CD4-positive, CD25-positive, alpha-beta regulatory T cell (primary cell): Measurements from ENCODE around the gene ISOC2. TPM values are rescaled to one million over a fixed set of nuclear protein-coding genes. Genes with fewer than 3 reads are reported as not detected.

ENCODE experiments used
- ATAC-seq, 2 donors: fragments of 150-1000 bp; cut with Tn5 transposase; one replicate each; pipeline ENCODE4 v1.10.0; 2021; ENCODE audit warnings: low read depth in 2 of 2, moderate number of reproducible peaks in 2 of 2, moderate library complexity in 1 of 2
- DNase-seq, 3 donors: peaks; one replicate each; pipeline versions ENCODE4 v3.0.0 to v3.0.0-alpha.2; 2012 to 2022; ENCODE audit warnings: mixed read lengths in 1 of 3
- H3K27ac ChIP-seq: one replicate; pipeline ENCODE4 v1.7.0; 2013; ENCODE audit warnings: mild to moderate bottlenecking, low read length; ENCODE audit not compliant: insufficient read depth, poor library complexity, severe bottlenecking
- H3K27me3 ChIP-seq: one replicate; pipeline ENCODE4 v1.7.0; 2013; ENCODE audit warnings: low read length; ENCODE audit not compliant: control insufficient read depth, insufficient read depth
- H3K36me3 ChIP-seq: one replicate; pipeline ENCODE4 v1.7.0; 2013; ENCODE audit warnings: mild to moderate bottlenecking, low read length, moderate library complexity; ENCODE audit not compliant: control insufficient read depth, insufficient read depth
- H3K4me1 ChIP-seq: 2 replicates; pipeline ENCODE4 v1.7.0; 2013; ENCODE audit warnings: mild to moderate bottlenecking, low read length; ENCODE audit not compliant: insufficient read depth, control insufficient read depth, poor library complexity, severe bottlenecking
- H3K4me3 ChIP-seq: one replicate; pipeline ENCODE4 v1.7.0; 2013; ENCODE audit warnings: low read depth, mild to moderate bottlenecking, low read length, moderate library complexity
- H3K9me3 ChIP-seq, 2 experiments: 1 replicate in 1 of 2; 2 replicates in 1 of 2; pipeline ENCODE4 v1.7.0; 2013; ENCODE audit warnings: low read length in 2 of 2, mild to moderate bottlenecking in 1 of 2, moderate library complexity in 1 of 2; ENCODE audit not compliant: control insufficient read depth in 2 of 2
- H3K27ac Mint-ChIP-seq, 3 donors: one replicate each; pipeline ENCODE4 v1.8.0; 2020 to 2022; ENCODE audit warnings: mild to moderate bottlenecking in 3 of 3, mixed read lengths in 3 of 3, moderate library complexity in 2 of 3
- H3K27me3 Mint-ChIP-seq: one replicate; pipeline ENCODE4 v1.8.0; 2022; ENCODE audit warnings: mild to moderate bottlenecking, mixed read lengths
- H3K36me3 Mint-ChIP-seq: one replicate; pipeline ENCODE4 v1.8.0; 2020; ENCODE audit warnings: mixed read lengths
- H3K4me1 Mint-ChIP-seq, 4 donors: one replicate each; pipeline ENCODE4 v1.8.0; 2020 to 2022; ENCODE audit warnings: mixed read lengths in 4 of 4, mild to moderate bottlenecking in 1 of 4
- H3K4me3 Mint-ChIP-seq, 4 donors: one replicate each; pipeline ENCODE4 v1.8.0; 2020 to 2022; ENCODE audit warnings: mild to moderate bottlenecking in 4 of 4, mixed read lengths in 4 of 4, moderate library complexity in 3 of 4
- H3K9me3 Mint-ChIP-seq, 7 donors: one replicate each; pipeline ENCODE4 v1.8.0; 2020 to 2022; ENCODE audit warnings: mixed read lengths in 7 of 7, mild to moderate bottlenecking in 3 of 7, moderate library complexity in 2 of 7
- polyA plus RNA-seq, 4 donors: library from polyadenylated mRNA; unstranded; fragments of 300-500 nt; fragmentation: Illumina TruSeq; gene quantifications; one replicate each; pipeline ENCODE4 v1.2.3, GENCODE V29; 2021
- total RNA-seq: library from RNA; stranded (reverse); gene quantifications from one replicate; pipeline ENCODE4 v1.2.3, GENCODE V29; 2022

The ISOC2 gene
- total and polyA plus RNA-seq, 5 donors from 2014 or later: 6.3 to 34.1 (median 24.9) TPM

DNA sequence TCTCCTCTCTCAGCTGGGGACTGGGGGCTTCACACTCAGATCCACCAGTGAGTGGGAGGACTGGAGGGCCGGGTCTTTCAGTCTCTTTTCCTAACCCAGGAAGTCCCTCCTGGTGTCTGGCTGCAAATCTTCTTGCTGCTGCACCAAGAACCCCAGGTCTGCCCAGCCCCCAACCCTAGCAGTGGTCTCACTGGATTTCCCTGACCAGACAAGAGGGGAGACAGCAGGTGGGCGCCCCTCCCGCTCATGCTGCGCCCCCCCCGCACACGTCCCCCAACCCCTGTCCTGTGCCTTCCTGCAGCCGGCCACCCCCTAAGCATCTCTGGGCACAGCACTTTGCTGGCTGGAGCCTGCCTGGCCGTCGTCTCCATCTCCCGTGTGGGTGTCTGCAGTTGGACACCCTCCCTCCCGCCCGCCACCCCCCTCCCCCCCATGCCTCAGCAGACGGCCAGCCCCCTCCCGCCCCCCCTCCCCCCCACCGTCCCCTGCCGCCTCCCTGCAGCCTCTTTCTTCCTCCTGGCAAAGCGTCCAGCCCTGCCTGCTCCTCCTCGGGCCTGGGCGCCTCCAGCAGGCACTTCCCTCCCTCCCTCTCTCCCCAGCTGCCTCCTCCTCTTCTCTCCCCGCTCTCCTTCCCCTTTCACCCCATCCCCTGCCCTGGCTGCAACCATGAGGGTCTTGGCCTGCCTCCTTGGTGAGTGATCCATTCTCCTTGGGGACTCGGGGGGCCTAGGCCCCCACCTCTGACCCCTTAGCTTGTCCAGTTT, 26.7 kb upstream of the ISOC2 start, which contains the start of gene SSC5D:
Gene SSC5D, plus strand, starts transcription at position 513 of the 764 bp plus-strand sequence. Its CDS starts 154 bp downstream, at position 667.
- no peaks in the 10 kb centered on the region for H3K9me3 Mint-ChIP-seq
- H3K27me3 Mint-ChIP-seq: no peaks in the 10 kb centered on the region
- Histone ChIP-seq H3K4me3 (no peak within 1 kb of the TSS), H3K27me3 (no peaks in the 10 kb centered on the region), H3K4me1 (peaks cover 21% of the 10 kb centered on the region), H3K36me3 (no peaks in the 10 kb centered on the region), H3K9me3 (no peaks in the 10 kb centered on the region), H3K27ac (no peak within 1 kb of the TSS)
- DNase-seq: no peak
- peak within 1 kb of the TSS in 3 of 4 donors; percentile 39 to 93 (median 56) for H3K4me3 Mint-ChIP-seq
- H3K27ac Mint-ChIP-seq: peak within 1 kb of the TSS in 2 of 3 donors; percentile 31 to 87
- peaks cover 0 to 8% (median 3%) of the 10 kb centered on the region in 4 donors for H3K4me1 Mint-ChIP-seq
- H3K36me3 Mint-ChIP-seq: no peaks in the 10 kb centered on the region
- no peak for ATAC-seq

DNA sequence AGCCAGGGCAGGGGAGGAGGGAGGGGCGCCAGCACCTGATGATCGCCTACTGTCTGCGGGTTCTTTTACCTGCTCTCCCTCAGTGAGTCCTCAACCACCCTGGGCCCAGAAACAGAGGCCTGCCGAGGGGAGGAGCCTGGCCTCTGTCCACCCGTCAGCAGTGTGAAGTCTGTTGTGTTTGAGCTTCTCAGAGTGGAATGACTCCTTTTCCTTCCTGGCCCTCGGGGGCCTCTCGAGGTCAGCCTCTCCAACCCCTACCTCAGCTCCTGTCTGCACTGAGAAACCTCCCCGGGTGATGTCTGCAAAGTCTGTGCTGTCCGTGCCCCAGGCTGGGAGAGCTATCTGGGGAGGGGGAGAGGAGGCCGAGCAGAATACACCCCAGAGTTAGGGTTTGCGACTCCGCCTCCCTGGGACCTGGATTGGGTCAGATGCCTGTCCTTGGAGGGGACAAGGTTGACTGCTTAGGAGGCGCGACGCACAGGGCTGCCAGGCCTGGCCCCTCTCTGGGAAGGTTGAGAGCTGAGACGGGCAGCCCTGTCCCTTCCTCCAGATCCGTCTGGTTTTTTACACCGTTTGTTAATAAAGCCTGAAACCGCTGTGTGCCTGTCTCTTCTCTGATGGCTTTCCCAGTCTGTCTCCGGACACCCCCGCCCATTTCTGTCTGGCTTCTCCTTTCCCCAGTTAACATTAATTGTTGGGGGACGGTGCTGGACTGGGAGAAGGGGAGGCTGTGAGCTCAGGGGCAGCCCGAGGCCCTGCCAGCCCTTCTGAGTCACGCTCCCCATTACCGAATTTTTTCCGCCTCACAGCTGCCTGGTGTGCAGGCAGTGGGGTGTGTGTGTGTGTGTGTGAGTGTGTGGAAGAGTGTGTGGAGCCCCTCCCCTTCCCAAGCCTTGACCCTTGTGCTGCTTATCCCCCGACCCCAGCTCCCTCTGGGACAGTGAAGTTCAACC, 25.8 kb upstream of the ISOC2 start:
- Mint-ChIP-seq H3K4me3 (peak overlapping the region; percentile 39 to 74 (median 51)), H3K27ac (peak overlapping the region in 2 of 3 donors; percentile 31 to 87), H3K36me3 (no peaks in the 10 kb centered on the region), H3K27me3 (no peaks in the 10 kb centered on the region), H3K9me3 (no peaks in the 10 kb centered on the region), H3K4me1 (peaks cover 0 to 8% (median 3%) of the 10 kb centered on the region in 4 donors)
- Histone ChIP-seq H3K9me3 (no peaks in the 10 kb centered on the region), H3K27me3 (no peaks in the 10 kb centered on the region), H3K36me3 (no peaks in the 10 kb centered on the region), H3K4me1 (peaks cover 21% of the 10 kb centered on the region), H3K4me3 (no peak overlapping the region), H3K27ac (no peak overlapping the region)
- DNase-seq (peak in 1 of 3 donors; percentile 18), ATAC-seq (peak in 1 of 2 donors; percentile 14)

DNA sequence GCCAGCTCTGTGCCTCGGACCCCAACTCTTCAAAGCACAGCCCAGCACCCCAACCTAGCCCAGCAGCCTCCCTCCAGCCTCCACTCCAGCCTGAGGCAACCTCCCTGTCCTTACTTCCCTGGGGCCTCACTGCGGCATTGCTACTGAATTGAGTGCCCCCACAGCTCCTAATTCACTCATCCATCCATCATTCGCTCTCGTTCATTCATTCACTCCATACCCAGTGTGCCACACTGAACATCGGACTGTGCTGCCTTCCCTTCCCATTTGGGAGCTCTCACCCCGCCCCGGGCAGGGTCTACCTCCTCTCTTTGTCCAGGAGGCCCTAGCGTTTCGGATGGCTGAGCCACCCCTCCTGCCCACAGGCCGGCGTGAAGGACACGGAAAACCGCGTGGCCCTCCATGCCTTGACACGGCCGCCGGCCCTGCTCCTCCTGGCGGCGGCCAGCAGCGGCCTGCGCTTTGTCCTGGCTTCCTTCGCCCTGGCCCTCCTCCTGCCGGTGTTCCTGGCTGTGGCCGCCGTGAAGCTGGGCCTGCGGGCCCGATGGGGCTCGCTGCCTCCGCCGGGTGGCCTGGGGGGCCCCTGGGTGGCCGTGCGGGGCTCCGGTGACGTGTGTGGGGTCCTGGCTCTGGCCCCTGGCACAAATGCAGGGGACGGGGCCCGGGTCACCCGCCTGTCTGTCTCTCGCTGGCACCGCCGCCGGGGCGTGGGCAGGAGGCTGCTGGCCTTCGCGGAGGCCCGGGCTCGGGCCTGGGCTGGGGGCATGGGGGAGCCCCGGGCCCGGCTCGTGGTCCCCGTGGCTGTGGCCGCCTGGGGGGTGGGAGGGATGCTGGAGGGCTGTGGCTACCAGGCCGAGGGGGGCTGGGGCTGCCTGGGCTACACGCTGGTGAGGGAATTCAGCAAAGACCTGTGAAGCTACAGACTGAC, 24.9 kb upstream of the ISOC2 start:
- Mint-ChIP-seq H3K36me3 (no peaks in the 10 kb centered on the region), H3K9me3 (no peaks in the 10 kb centered on the region), H3K27me3 (no peaks in the 10 kb centered on the region), H3K4me1 (peaks cover 0 to 8% (median 3%) of the 10 kb centered on the region in 4 donors), H3K27ac (peak overlapping the region; percentile 38 to 92 (median 91)), H3K4me3 (peak overlapping the region; percentile 67 to 90 (median 85))
- Histone ChIP-seq H3K4me1 (peaks cover 21% of the 10 kb centered on the region), H3K27ac (no peak overlapping the region), H3K9me3 (no peaks in the 10 kb centered on the region), H3K27me3 (no peaks in the 10 kb centered on the region), H3K4me3 (no peak overlapping the region), H3K36me3 (no peaks in the 10 kb centered on the region)
- no peak for DNase-seq
- ATAC-seq: no peak

DNA sequence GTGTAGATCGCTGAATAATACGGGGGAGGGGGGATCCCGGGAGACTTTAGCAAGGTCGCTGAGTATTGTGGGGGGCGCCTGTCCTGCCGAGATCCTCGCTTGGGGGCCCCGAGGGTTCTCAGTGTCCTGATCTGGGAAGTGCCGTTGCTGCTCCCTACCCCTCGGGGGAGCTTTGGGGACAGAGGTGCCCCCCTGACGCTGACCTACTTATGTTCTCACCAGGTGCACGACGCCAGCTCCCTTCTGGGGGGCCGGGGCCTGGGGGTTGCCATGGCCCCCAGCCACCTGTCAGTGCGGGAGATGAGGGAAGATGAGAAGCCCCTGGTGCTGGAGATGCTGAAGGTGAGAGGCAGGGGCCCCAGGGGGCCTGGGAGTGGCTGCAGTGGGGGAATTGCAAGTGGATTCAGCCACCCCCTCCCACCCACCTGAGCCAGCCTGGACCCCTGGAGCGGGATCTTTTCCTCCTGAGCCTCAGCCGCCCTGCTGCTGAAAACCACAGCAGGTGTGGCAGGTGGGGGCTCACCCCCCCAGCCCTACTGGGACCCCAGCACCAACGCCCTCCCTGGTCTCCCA, 24.1 kb upstream of the ISOC2 start:
- Mint-ChIP-seq H3K36me3 (no peaks in the 10 kb centered on the region), H3K4me3 (peak overlapping the region; percentile 82 to 90 (median 86)), H3K4me1 (peaks cover 0 to 10% (median 3%) of the 10 kb centered on the region in 4 donors), H3K27ac (peak overlapping the region; percentile 56 to 92 (median 91)), H3K9me3 (no peaks in the 10 kb centered on the region), H3K27me3 (no peaks in the 10 kb centered on the region)
- no peak for DNase-seq
- H3K36me3 ChIP-seq: no peaks in the 10 kb centered on the region
- no peak overlapping the region for H3K4me3 ChIP-seq
- ATAC-seq: no peak
- H3K4me1 ChIP-seq: peaks cover 21% of the 10 kb centered on the region
- H3K27ac ChIP-seq: peak overlapping the region; percentile 76
- no peaks in the 10 kb centered on the region for H3K27me3 ChIP-seq
- H3K9me3 ChIP-seq: no peaks in the 10 kb centered on the region

DNA sequence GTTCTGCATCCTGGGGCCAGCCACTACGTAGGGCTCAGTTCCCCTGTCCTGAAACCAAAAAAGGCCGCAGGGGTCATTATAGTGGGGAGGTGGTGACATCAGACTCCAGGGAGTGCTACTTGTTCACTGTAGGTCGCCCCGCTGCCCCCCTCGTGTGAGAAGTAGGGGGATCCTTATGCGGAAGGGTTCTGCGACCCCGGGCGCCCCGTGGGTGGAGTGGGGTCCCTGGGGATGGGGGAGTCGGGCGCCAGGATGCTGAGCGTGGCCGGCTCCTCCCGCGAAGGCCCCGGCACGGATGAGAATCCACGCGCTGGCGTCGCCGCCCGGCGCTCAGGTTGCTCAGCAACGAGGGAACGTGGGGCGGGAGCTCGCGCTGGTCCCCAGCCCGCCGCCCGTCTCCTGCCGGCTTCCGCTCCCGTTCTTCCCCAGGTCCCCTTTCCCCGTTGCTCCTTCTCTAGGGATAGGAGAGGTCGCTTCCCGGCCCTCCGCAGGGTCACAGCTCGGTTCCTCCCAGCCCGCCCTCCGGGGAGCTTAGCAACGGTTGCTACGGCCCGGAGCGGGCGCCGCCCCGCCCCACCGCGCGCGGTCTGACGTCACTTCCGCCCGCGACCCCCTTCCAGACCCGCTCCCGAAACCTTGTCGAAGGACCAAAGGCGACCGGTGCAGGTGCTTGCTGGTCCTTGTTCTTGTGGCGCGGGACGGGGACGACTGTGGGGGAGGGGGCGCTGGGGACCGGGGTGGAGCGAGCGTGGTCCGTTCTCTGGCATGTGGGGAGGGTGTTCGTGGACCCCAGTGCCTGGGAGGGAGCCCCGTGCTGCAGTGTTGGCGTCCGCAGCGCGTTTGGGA, 23.4 kb upstream of the ISOC2 start, which contains the start of gene NAT14:
Gene NAT14, plus strand, starts transcription at position 596 of the 846 bp plus-strand sequence. CDS start 521 bp downstream, outside the sequence.
- no peaks in the 10 kb centered on the region for H3K36me3 ChIP-seq
- no peaks in the 10 kb centered on the region for H3K9me3 ChIP-seq
- Mint-ChIP-seq H3K4me1 (peaks cover 0 to 14% (median 5%) of the 10 kb centered on the region in 4 donors), H3K4me3 (peak within 1 kb of the TSS; percentile 82 to 90 (median 86)), H3K9me3 (no peaks in the 10 kb centered on the region), H3K36me3 (peaks cover 2% of the 10 kb centered on the region), H3K27me3 (no peaks in the 10 kb centered on the region), H3K27ac (peak within 1 kb of the TSS; percentile 56 to 92 (median 91))
- ATAC-seq (peak; percentile 67 to 68), DNase-seq (peak; percentile 63 to 71 (median 66))
- H3K4me1 ChIP-seq: peaks cover 21% of the 10 kb centered on the region
- no peak within 1 kb of the TSS for H3K4me3 ChIP-seq
- H3K27me3 ChIP-seq: no peaks in the 10 kb centered on the region
- H3K27ac ChIP-seq: peak within 1 kb of the TSS; percentile 76

DNA sequence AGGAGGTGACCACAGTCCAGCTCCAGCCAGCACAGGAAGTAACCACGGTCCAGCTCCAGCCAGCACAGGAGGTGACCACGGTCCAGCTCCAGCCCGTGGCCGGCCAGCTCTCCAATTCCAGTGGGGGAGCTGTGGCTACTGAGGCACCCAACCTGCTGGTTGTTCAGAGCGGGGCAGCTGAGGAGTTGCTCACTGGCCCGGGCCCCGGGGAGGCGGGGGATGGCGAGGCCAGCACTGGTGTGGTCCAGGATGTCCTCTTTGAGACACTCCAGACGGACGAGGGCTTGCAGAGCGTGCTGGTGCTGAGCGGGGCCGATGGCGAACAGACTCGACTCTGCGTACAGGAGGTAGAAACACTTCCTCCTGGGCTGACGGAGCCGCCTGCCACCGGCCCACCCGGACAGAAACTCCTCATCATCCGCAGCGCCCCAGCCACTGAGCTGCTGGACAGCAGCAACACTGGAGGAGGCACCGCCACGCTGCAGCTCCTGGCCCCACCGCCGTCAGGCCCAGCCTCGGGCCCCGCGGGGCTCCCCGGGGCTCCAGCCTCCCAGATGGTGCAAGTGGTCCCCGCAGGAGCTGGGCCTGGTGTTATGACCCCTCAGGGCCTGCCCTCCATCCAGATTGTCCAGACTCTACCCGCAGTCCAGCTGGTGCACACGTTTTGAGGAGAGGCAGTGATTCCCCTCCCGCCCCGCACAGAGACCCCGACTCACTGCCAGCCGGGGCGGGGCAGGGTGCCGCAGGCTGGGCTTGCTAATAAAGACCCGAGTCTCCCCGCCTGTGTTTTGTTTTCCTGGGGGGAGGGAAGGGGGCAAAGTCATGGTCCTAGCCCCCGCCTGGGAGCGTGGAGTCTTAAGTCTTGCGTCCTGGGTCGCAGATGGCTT, 22.5 kb upstream of the ISOC2 start:
- no peak overlapping the region for H3K27ac Mint-ChIP-seq
- Histone ChIP-seq H3K27ac (peak overlapping the region; percentile 76), H3K4me1 (peaks cover 21% of the 10 kb centered on the region), H3K9me3 (no peaks in the 10 kb centered on the region), H3K36me3 (no peaks in the 10 kb centered on the region), H3K4me3 (no peak overlapping the region), H3K27me3 (no peaks in the 10 kb centered on the region)
- no peaks in the 10 kb centered on the region for H3K9me3 Mint-ChIP-seq
- H3K4me1 Mint-ChIP-seq: peaks cover 0 to 22% (median 11%) of the 10 kb centered on the region in 4 donors
- peaks cover 5% of the 10 kb centered on the region for H3K36me3 Mint-ChIP-seq
- no peaks in the 10 kb centered on the region for H3K27me3 Mint-ChIP-seq
- H3K4me3 Mint-ChIP-seq: peak overlapping the region; percentile 48 to 88 (median 77)
- DNase-seq: no peak
- ATAC-seq: no peak
